GM18505 (cell line): ENCODE results near the gene TIAM1.

Source experiments
- ATAC-seq: cut with Tn5 transposase; IDR thresholded peaks from one replicate; pipeline ENCODE4 v1.9.1; 2021; ENCODE audit not compliant: unreplicated experiment
- POLR2A ChIP-seq: IDR thresholded peaks from 4 replicates; pipeline ENCODE4 v1.6.1; 2011; ENCODE audit warnings: borderline replicate concordance; ENCODE audit not compliant: insufficient read depth, insufficient read length; ENCODE audit errors: extremely low read depth

Gene TIAM1

DNA sequence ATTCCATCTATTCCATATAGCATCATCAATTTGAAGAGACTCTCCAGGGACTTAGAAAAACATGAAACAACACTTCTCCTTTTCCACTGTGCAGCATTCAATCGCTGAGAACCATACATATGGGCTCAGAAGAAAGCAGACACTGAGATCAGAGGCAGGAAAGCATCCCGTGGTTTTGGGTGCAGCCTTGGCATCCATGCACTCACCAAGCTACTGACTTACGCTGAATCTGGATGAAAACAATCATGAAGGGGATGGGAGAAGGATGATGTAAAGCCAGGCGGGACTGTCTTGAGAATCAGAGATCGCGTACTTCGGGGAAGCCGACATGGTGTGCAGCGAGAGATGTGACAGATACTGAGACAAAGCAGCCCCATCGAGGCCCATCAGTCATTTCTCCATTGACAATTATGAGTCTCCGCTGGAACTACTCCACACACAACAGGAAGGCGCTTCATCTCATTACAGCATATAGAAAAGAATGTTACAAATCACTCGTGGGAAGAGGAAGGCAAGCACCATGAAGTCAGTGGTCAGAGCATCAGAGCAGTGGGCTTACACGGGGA lies 2.3 kb upstream of the TIAM1 start:
- no peak for ATAC-seq
- TF ChIP-seq POLR2A: no peak

DNA sequence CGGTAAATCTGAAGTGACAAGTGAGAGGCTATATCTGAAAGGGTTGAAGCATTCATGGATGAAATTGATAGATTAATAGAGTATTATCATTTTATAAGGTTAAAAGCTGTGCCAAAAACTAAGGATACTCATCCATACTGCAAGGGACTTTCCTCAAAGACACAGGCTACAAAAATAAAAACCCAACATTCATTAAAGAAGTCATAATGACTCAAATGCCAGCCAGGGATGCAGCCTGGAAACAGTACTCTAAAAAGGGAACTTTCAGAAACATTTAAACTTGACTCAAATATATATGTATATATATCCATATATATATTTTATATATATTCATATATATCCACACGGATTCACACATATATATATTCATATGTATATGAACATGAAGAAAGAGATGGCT lies 1.1 kb upstream of the TIAM1 start:
- no peak for ATAC-seq
- TF ChIP-seq POLR2A: no peak

DNA sequence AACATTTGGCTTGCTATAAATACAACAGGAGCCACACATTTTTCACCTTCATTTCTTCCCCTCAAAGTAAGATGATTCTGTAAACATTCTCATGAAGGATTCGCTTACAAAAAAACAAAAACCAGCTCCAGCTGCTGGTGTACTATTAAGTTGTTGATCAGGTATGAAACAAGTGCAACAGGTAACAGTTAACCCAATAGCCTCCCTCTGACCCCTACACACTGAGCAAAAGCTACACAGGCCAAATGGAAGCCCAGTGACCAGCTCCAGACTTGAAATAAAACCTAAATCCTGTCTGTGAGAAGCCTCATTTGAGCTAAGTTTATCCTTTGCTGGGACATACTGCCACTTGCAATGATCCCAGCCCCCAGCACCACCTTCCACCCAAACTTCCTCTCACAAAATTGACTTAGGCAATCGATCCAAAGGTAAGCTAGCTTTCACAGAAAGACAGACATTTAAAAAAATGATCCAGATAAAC lies 991 bp downstream of the TIAM1 start:
- ATAC-seq: no peak
- no peak for TF ChIP-seq POLR2A

DNA sequence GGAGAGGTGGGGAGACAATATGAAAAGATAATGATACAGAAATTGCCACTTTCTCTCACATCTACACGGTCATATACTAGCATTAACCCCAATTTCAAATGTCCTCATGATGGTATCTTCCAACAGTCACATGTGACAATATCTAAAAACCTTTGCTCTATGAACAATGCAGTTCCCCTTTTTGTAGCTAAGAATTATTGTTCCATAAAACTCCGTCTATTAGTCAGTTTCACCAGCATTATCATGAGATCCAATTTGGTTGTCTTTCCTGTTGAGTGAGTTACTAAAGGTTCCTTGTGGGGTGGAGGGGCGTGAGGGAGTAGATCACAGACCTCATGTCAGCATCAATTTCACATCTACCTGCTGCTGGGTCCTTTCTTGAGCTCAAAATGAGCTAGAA lies 1.7 kb downstream of the TIAM1 start:
- ATAC-seq: no peak
- no peak for TF ChIP-seq POLR2A

DNA sequence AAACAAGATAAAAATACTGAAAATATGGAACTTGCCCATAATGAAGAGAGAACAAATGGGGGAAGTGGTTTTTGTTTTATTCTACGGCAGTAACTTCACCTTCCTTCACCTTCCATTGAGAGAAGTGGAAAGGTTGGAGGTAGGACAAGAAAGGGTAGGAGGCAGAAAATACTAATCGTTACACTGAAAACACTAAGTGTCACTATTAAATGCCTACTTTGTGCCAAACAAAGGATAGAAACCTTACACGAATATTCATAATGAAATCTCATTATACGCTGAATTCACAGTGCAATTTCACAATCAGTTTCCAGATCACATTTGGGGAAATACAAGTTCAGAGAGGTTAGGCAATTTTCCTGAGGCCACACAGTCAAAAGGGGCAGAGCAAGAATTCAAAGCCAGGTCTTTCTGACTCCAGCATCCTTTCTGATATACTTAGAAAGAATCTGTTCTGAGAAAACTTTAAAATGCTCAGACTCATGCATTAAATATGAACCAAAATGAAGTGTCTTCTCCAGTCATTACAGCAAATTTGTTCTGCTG lies 3.0 kb downstream of the TIAM1 start:
- no peak for ATAC-seq
- no peak for TF ChIP-seq POLR2A

DNA sequence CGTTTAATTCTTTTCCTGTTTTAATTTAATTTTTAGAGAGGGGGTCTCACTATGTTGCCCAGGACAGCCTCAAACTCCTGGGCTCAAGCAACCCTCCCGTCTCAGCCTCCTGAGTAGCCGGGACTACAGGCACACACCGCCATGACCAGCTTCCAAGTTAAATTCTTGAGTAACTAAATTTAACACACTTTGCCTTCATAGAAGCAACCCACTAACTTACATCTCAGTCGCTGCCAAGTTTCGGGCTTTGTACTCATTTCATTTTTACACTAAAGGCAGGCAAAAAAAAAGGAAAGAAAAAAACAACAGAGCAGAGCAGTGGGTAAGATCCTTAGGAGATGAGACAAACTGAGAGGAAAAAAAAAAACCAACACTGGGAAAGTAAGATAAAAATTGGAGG lies 3.5 kb downstream of the TIAM1 start:
- no peak for ATAC-seq
- TF ChIP-seq POLR2A: no peak

DNA sequence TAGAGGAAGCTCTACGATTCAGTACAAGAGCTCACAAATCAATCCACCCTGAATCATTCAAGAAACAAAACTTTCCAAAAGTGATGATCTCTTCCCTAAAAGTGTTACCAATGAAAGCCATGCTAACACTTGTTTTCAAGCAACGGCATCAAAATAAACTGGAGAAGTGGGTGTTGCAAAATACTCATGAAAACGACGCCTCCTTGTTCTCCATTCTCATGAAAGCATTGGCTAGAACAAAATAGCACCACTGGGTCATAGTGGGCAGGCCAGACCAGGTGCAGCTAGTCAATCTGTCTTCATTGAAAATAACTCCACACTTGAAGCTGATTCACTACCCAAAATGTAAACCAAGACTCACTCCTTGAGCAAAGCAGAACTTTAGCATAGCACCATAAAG lies 4.3 kb downstream of the TIAM1 start:
- ATAC-seq: no peak

DNA sequence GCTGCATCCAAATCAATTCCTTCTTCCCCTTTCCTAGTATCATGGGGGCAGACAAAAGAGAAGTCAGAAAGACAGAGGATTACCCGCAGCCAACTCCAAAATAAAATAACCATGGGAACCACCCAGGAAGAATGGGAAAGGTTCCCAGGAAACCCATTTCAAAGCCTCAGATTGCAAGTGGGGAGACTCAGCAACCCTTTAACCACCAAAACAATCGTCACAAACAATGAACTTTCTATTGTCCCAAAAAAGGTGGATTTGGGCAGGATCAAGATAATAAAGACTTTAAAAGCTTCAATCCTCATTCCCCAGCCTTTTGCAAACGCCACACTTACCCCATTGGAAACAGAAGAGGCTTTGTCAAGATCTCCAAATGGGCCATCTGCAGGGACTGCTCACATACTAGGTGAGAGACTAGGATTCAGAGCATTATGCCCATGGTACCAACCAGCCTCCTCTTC lies 5.1 kb downstream of the TIAM1 start:
- ATAC-seq: no peak
- TF ChIP-seq POLR2A: no peak

More for the DNA sequence above, 4.3 kb downstream of the TIAM1 start:
- TF ChIP-seq POLR2A: no peak

DNA sequence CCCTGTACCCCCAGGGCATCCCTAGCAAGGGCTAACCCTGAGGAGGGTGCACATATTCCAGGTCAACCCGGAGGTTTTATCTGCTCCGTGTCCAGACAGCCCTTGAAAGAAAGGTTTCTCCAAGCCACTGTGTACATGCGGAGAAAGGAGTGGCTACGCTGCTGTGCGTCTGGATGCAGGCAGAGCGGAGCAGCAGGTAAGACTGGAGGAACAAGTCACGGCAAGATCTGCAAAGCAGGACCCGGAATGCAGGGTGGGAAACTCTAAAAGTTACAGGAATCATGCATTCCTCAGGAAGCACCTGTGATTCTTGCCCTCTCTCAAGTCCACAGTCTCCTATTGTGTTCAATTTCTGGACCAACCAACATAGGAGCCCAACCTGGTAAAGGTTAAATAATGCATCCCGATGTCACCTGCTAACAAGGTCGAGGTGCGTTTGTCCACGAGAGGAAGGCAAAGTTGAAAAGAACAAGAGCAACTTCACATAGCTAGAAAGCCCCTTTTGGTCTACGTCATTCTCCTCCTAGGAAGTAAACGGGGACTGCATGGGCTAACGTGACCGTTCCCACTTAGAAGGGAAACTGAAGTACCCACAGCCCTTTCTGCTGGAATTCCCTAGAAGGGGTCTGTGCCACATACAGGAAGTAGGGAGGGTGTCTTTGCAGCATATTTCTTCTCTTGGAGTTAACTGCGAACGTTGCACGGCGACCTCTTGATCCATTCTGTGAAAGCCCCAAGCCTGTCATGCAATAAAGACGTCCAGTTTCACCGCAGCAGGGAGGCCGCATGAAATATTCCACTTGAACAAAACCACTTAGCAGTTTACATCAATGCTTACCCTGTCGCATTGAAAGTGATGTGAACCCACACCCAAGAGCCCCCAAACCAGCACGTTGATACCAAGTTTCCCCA lies 5.8 kb downstream of the TIAM1 start:
- no peak for TF ChIP-seq POLR2A
- no peak for ATAC-seq

DNA sequence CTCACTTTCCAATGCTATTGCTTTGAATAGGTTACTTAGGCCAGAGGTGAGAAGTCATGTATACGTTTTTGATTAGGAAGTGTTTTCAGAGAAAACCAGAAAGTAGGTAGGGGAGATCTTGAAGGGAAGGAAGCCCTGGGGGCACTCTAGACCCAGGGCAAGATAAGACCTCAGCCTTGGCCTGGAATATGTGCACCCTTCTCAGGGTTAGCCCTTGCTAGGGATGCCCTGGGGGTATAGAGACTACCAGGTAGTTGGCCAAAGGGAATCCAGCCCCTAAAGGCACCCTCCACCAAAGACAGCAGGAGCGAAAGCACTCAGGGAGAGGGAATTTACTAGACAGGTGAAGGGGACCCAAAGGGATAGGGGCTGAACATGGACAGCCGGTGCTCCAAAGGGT lies 7.0 kb downstream of the TIAM1 start:
- TF ChIP-seq POLR2A: no peak
- no peak for ATAC-seq

DNA sequence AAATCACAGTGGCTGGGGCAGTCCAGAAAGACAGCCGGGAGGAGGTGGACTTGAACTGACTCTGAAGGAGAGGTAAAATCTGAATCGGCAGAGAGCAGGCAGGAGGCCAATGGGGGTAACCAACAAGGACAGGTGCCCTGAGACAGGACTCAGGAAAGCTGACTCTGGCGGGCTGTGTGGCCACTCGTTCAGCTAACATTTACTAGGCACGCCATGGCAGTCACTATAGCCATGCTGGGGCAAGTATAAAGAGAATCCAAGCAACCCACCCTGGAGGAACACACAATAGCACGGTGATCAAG lies 7.4 kb downstream of the TIAM1 start:
- TF ChIP-seq POLR2A: no peak
- no peak for ATAC-seq

DNA sequence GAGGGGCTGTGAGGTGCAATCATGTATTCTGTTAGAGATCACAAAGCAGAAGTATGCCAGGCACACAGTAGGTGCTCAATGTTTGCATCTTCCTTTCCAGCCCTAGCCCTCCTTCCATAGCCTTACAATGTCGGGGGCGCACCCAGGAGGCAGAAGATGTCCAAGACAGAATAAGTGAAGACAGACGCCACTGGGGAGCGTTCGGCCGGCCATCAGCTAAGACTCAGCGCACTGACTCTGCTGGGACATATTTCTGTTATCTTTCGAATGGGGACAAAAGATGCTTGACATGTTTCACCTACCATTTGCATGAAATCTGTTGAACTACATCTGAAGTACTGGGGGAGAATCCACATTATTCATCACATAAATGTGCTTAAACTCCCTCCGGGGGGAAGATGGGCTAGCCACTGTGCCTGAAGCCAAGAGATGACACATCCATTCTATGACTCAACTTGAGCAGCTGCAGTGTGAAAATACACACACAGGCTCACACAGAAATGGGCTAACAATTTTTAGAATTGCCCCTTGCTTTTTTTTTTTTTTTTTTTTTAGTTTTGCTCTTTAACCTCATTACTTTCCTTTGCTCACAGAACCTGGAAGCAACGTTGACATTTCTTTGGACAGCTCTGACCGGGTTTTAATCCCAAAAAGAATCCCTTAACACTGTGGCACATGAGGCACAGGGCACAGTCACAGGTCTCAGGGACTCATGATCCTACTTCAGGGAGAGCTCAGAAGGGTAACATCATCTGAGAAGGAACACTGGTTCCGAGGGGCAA lies 7.9 kb downstream of the TIAM1 start:
- TF ChIP-seq POLR2A: no peak
- no peak for ATAC-seq

DNA sequence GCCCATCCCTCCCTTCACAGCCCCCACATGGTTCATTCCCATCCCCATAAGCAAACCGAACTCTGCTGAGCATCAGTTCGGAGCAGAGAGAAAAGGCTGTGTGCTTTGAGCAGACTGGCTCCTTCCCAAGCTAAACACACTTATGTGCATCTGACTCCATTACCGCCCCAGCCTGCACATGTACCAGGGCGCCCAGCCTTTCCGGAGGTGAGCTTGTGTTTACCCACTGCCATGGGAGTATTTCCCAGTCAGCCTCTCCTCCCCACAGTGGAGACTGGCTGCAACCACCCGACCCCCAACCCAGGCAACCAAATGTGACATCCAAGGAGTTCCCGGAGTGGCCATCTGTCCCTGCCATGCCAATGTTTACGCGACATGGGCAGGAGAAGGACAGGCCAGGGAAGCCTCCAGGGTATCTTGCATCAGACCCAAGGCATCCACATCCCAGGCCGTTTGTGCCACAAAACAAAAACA lies 9.4 kb downstream of the TIAM1 start:
- no peak for TF ChIP-seq POLR2A
- ATAC-seq: no peak
